Heart left ventricle (tissue), 16 donors: Measurements from ENCODE around the gene PCGF3. TPM values are rescaled to one million over a fixed set of nuclear protein-coding genes. Genes with fewer than 3 reads are reported as not detected.

Source experiments
- ATAC-seq, 4 donors: fragments of 200-7000 bp; cut with Tn5 transposase; one replicate each; pipeline ENCODE4 v1.9.1; 2020 to 2022; ENCODE audit warnings: moderate library complexity in 4 of 4, mild to moderate bottlenecking in 3 of 4, moderate number of reproducible peaks in 1 of 4
- DNase-seq, 5 donors: peaks; one replicate each; pipeline ENCODE4 v3.0.0-alpha.2; 2020
- H3K27ac ChIP-seq, 12 donors: fragments of 200-600 bp; sonication (generic) in 4 of 12; one replicate each; pipeline versions ENCODE4 v1.5.0 to v1.8.0; 2016 to 2022; ENCODE audit warnings: mild to moderate bottlenecking in 2 of 12
- H3K27me3 ChIP-seq, 9 donors: fragments of 200-600 bp; sonication (generic) in 2 of 9; one replicate each; pipeline versions ENCODE4 v1.5.1 to v1.8.0; 2016 to 2022; ENCODE audit warnings: mild to moderate bottlenecking in 3 of 9
- H3K36me3 ChIP-seq, 9 donors: fragments of 200-600 bp; sonication (generic) in 2 of 9; one replicate each; pipeline versions ENCODE4 v1.5.0 to v1.8.0; 2018 to 2022; ENCODE audit warnings: mild to moderate bottlenecking in 2 of 9
- H3K4me1 ChIP-seq, 12 donors: fragments of 200-600 bp; sonication (generic) in 4 of 12; one replicate each; pipeline versions ENCODE4 v1.5.0 to v1.8.0; 2016 to 2022; ENCODE audit warnings: mild to moderate bottlenecking in 3 of 12
- H3K4me3 ChIP-seq, 12 donors: fragments of 200-600 bp; sonication (generic) in 4 of 12; one replicate each; pipeline versions ENCODE4 v1.5.0 to v1.8.0; 2017 to 2022; ENCODE audit warnings: mild to moderate bottlenecking in 9 of 12, moderate library complexity in 4 of 12
- H3K9me3 ChIP-seq, 12 donors: fragments of 200-600 bp; sonication (generic) in 4 of 12; one replicate each; pipeline versions ENCODE4 v1.5.0 to v1.8.0; 2016 to 2022; ENCODE audit warnings: mild to moderate bottlenecking in 1 of 12
- POLR2A ChIP-seq, 2 donors: fragments of 450-650 bp; IDR thresholded peaks; one replicate each; pipeline ENCODE4 v1.6.1; 2017; ENCODE audit warnings: antibody characterized with exemption in 2 of 2, mild to moderate bottlenecking in 2 of 2, moderate library complexity in 2 of 2
- WGBS, 4 donors: extraction: QIAGEN DNeasy Blood & Tissue Kit in 2 of 4; methylation state at CpG; one replicate each; pipeline versions ENCODE4 v1.1.5 to v1.1.7; 2013 to 2018; 5-methylcytosine and 5-hydroxymethylcytosine counted together
- intact Hi-C, 10 donors: fragments of 100-400 bp; cut with DNase I; formaldehyde crosslinking; loops; one replicate each; pipeline versions ENCODE4 v1.11.1 to v1.14.2; 2022
- polyA plus RNA-seq, 2 donors: library from polyadenylated mRNA; stranded (reverse); fragments of 200-250 nt; gene quantifications; one replicate each; pipeline ENCODE4 v1.2.3, GENCODE V29; 2013
- total RNA-seq, 9 donors: library from RNA; depleted of rRNA in 2 of 9; stranded (reverse); fragments of >200 nt in 2 of 9; fragmentation: NEBNext Ultra II Directional in 3 of 9; extraction: Animal tissue kit (Norgen Biotek cat#: 25700) in 3 of 9; gene quantifications; one replicate each; pipeline versions ENCODE4 v1.1.0 to v1.2.4, GENCODE V29; 2016 to 2023
- TF ChIP-seq, protein P1 (sequence below), 12 donors: fragments of 200-600 bp; sonication (generic) in 4 of 12; IDR thresholded peaks; one replicate each; pipeline versions ENCODE4 v1.5.0 to v1.8.0; 2018 to 2022; ENCODE audit warnings: antibody characterized with exemption in 12 of 12, mild to moderate bottlenecking in 5 of 12
- donor health status: ischemic (EF 13 %, LVEDD 7.1; RV severe dilation, severe dysfunction).
- donor health status: healthy with polysubstance abuse.
- donor health status: DM: no; HTN: yes; CAD: no.
- donor health status: DM: no; HTN: no; CAD: no.
- donor health status: ischemic (EF 25% LVEDD 6.9; RV normal size, moderate dysfunction).
- donor health status: ischemic (EF 25% LVEDD 5.7; RV mildly dilated, moderate dysfunction).
- donor health status: healthy.
- donor health status: DM: yes; HTN: yes; CAD: no.
- donor health status: ischemic (EF 35%, LVEDD 5.7; RV mildly dilated, moderate dysfunction).
- donor health status: nonischemic (EF 11% LVEDD 7.7; RV severe dilation, severe dysfunction).
- donor health status: DM: yes; HTN: yes; CAD: no.
- donor health status: PGD.
- donor health status: ischemic (EF 29% LVEDD 5.4; RV normal size, mild dysfunction).
- donor health status: nonischemic (EF 23%, LVEDD 6.1; RV moderate dilation, normal function).

The PCGF3 gene
- total and polyA plus RNA-seq, 11 donors, result 16.2 to 45.7 (median 22.5) TPM

- no peak for ATAC-seq
- Histone ChIP-seq H3K27me3 (peaks cover 26 to 64% (median 34%) of the 10 kb centered on the region in 9 donors), H3K4me1 (peaks cover 7 to 47% (median 19%) of the 10 kb centered on the region in 12 donors)
These were observed 81.9 kb downstream of the PCGF3 start for GRCh38 chr4:787561-787981.

DNA sequence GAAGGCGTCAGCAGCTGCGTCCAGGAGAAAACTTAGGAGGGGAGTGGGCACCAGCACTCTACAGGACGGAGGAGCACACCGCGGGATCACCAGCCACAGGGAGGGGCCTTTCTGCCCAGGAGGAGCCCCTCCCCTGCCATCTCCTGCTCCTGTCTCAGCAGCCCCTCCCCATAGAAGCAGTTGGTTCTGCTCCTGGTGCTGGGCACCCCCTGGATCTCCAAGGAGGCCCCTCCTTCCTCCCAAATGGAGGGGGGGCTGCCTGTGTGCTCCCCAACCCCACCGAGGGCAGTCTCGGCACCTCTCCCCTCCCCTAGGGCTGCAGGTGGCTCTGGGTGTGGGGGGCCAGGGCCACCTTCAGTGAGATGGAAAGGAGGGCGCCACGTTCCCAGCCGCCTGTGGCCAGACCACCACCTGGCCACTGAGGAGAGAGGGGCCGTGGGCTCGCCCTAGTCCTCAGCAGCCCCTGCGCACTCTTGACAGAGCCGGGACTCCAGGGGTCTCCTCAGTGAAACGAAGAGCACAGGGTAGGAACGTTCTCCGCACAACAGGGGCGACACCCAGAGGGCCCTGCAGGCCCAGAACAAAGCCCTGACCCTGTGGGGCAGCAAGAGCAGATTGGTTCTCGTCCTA is 82.5 kb downstream of the PCGF3 start:
- intact Hi-C loops, result loop anchor here in 2 of 10 donors (10.0 kb wide), 2 partner anchors 147 to 197 kb away; partner anchors contain the start of genes GAK (in 1 of the 2), IDUA (in 1 of the 2) and TMEM175 (in 1 of the 2)
- Histone ChIP-seq H3K36me3 (no peaks in the 10 kb centered on the region), H3K27me3 (peaks cover 27 to 70% (median 39%) of the 10 kb centered on the region in 9 donors), H3K4me1 (peaks cover 6 to 41% (median 18%) of the 10 kb centered on the region in 12 donors), H3K27ac (peak overlapping the region in 2 of 12 donors; percentile 74 to 77), H3K4me3 (no peak overlapping the region), H3K9me3 (no peaks in the 10 kb centered on the region)
- no peak for ATAC-seq
- TF ChIP-seq POLR2A (IDR thresholded peaks at IDR 0.05), result no peak
- TF ChIP-seq, protein P1, sequence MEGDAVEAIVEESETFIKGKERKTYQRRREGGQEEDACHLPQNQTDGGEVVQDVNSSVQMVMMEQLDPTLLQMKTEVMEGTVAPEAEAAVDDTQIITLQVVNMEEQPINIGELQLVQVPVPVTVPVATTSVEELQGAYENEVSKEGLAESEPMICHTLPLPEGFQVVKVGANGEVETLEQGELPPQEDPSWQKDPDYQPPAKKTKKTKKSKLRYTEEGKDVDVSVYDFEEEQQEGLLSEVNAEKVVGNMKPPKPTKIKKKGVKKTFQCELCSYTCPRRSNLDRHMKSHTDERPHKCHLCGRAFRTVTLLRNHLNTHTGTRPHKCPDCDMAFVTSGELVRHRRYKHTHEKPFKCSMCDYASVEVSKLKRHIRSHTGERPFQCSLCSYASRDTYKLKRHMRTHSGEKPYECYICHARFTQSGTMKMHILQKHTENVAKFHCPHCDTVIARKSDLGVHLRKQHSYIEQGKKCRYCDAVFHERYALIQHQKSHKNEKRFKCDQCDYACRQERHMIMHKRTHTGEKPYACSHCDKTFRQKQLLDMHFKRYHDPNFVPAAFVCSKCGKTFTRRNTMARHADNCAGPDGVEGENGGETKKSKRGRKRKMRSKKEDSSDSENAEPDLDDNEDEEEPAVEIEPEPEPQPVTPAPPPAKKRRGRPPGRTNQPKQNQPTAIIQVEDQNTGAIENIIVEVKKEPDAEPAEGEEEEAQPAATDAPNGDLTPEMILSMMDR (IDR thresholded peaks at IDR 0.05), result no peak
- 83 to 89% (median 89%) methylated on average over 10 to 19 of the region's 19 CpGs for WGBS, 4 donors
- peak in 1 of 5 donors; percentile 33 for DNase-seq

More at GRCh38 chr4:787561-787981, 81.9 kb downstream of the PCGF3 start:
- Histone ChIP-seq H3K9me3 (no peaks in the 10 kb centered on the region), H3K27ac (peak overlapping the region in 5 of 12 donors; percentile 58 to 77 (median 69)), H3K4me3 (peak overlapping the region in 1 of 12 donors; percentile 56), H3K36me3 (no peaks in the 10 kb centered on the region)
- intact Hi-C loops, result loop anchor here in 2 of 10 donors (10.0 kb wide), 2 partner anchors 147 to 197 kb away; partner anchors contain the start of genes GAK (in 1 of the 2), IDUA (in 1 of the 2) and TMEM175 (in 1 of the 2)
- TF ChIP-seq, protein P1 (IDR thresholded peaks at IDR 0.05), result no peak
- no peak for TF ChIP-seq POLR2A (IDR thresholded peaks at IDR 0.05)
- 69 to 84% (median 79%) methylated on average over 16 of the region's 16 CpGs for WGBS, 4 donors
- peak in 1 of 5 donors; percentile 57 for DNase-seq

- Histone ChIP-seq H3K4me3 (no peak overlapping the region), H3K36me3 (no peaks in the 10 kb centered on the region), H3K27ac (no peak overlapping the region), H3K27me3 (peaks cover 28 to 76% (median 45%) of the 10 kb centered on the region in 9 donors), H3K4me1 (peaks cover 6 to 37% (median 18%) of the 10 kb centered on the region in 12 donors), H3K9me3 (no peaks in the 10 kb centered on the region)
- DNase-seq (peak in 1 of 5 donors; percentile 77), ATAC-seq (peak in 1 of 4 donors; percentile 12)
- no peak for TF ChIP-seq POLR2A (IDR thresholded peaks at IDR 0.05)
- TF ChIP-seq, protein P1 (IDR thresholded peaks at IDR 0.05), result no peak
- 52 to 61% (median 55%) methylated on average over 17 to 18 of the region's 18 CpGs for WGBS, 4 donors
- intact Hi-C loops, result loop anchor here in 2 of 10 donors (10.0 kb wide), 2 partner anchors 146 to 196 kb away; partner anchors contain the start of genes GAK (in 1 of the 2), IDUA (in 1 of the 2) and TMEM175 (in 1 of the 2)
These were observed 83.1 kb downstream of the PCGF3 start for GRCh38 chr4:788636-789297.
